ENCODE measurements around the gene PSMB5. TPM values are rescaled to one million over a fixed set of nuclear protein-coding genes. Genes with fewer than 3 reads are reported as not detected.

Gene PSMB5
- total RNA-seq, 2 experiments from 2014 or later = 20.1 to 24.5 TPM

- Histone ChIP-seq H3K4me3 (ENCODE audit: low read length) (no peak overlapping the region), H3K27ac (ENCODE audit: low read depth in 1 of 2, low read length in 2 of 2) (no peak overlapping the region), H3K4me1 (ENCODE audit: insufficient read depth, low read length) (peaks cover 21% of the 10 kb centered on the region), H3K36me3 (ENCODE audit: insufficient read depth, low read length) (peaks cover 75% of the 10 kb centered on the region), H3K9me3 (ENCODE audit: control insufficient read depth in 1 of 2, insufficient read depth in 1 of 2, low read length in 2 of 2) (no peaks in the 10 kb centered on the region), H3K27me3 (ENCODE audit: control insufficient read depth in 1 of 2, insufficient read depth in 2 of 2, low read length in 2 of 2) (no peaks in the 10 kb centered on the region)
- TF ChIP-seq, protein P1, sequence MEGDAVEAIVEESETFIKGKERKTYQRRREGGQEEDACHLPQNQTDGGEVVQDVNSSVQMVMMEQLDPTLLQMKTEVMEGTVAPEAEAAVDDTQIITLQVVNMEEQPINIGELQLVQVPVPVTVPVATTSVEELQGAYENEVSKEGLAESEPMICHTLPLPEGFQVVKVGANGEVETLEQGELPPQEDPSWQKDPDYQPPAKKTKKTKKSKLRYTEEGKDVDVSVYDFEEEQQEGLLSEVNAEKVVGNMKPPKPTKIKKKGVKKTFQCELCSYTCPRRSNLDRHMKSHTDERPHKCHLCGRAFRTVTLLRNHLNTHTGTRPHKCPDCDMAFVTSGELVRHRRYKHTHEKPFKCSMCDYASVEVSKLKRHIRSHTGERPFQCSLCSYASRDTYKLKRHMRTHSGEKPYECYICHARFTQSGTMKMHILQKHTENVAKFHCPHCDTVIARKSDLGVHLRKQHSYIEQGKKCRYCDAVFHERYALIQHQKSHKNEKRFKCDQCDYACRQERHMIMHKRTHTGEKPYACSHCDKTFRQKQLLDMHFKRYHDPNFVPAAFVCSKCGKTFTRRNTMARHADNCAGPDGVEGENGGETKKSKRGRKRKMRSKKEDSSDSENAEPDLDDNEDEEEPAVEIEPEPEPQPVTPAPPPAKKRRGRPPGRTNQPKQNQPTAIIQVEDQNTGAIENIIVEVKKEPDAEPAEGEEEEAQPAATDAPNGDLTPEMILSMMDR (IDR thresholded peaks at IDR 0.05) = no peak
- no peaks in the 10 kb centered on the region for H3K27me3 Mint-ChIP-seq
- DNase-seq = no peak
- H3K27ac Mint-ChIP-seq = no peak overlapping the region
- CTCF ChIA-PET = no interaction called here
- intact Hi-C loops (cut with DNase I, micrococcal nuclease) = loop anchor here (5.0 kb wide), 3 partner anchors 37 to 227 kb away; partner anchors contain the start of gene PPP1R3E (in 1 of the 2)
- H3K4me3 Mint-ChIP-seq = no peak overlapping the region
- no peaks in the 10 kb centered on the region for H3K9me3 Mint-ChIP-seq
- peaks cover 81% of the 10 kb centered on the region for H3K36me3 Mint-ChIP-seq (ENCODE audit: low read depth)
- ATAC-seq (ENCODE audit: poor library complexity) = no peak
- POLR2A ChIA-PET = interaction anchor here (0.6 to 1.0 kb wide), 3 partner anchors 11 to 547 kb away, joined by 3 read pairs; no protein-coding TSS in a partner anchor
- peaks cover 30% of the 10 kb centered on the region for H3K4me1 Mint-ChIP-seq (ENCODE audit: low read depth)
Measured at GRCh38 chr14:23074906-23075305, 40.2 kb upstream of the PSMB5 start.

DNA sequence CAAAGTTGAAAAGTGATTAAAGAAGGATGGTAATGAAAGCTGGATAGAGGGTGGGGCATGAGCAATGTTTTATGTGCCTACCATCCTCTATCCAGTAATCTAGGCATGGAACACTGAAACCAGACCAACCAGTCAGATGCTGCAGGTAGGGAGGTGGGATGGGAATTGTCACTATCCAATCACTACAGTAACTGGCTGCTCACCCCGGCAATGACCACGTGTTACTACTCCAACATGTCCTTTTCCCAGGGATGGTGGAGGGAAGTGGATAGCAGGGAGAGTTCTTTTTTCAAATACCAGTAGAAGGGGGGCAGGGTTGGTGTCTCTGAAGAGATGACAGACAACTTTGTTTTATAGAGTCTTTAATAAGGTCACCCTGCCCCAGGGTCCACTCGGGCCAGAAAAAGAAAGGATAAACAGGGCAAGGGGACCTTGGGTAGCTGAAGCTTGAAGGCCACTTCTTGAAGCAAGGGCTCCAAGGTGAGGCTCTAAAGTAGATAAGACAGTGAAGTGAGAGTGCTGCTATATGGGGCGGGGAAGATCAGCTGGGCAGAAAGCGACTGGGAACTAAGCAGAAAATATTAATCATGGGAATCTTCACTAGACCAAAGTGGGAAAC, 37.3 kb upstream of the PSMB5 start:
- intact Hi-C loops (cut with DNase I, micrococcal nuclease) = loop anchor here (2.0 to 5.0 kb wide), 3 partner anchors 23 to 111 kb away; partner anchors contain the start of genes ACIN1 (in 1 of the 2), C14orf119 (in 1 of the 2) and SLC7A8 (in 1 of the 2)
- POLR2A ChIA-PET = interaction anchor here (0.7 to 4.5 kb wide), 9 partner anchors 9 to 502 kb away, joined by 3 to 35 read pairs (median 5); partner anchors contain the start of genes ACIN1, C14orf119, HOMEZ and MRPL52

GRCh38 chr14:23071244-23071920, 36.7 kb upstream of the PSMB5 start:
- ATAC-seq (ENCODE audit: poor library complexity) (peak; percentile 94), DNase-seq (peak; percentile 63 to 91 (median 73))
- TF ChIP-seq, protein P1 (IDR thresholded peaks at IDR 0.05) = no peak
- Histone ChIP-seq H3K4me1 (ENCODE audit: insufficient read depth, low read length) (peaks cover 36% of the 10 kb centered on the region), H3K36me3 (ENCODE audit: insufficient read depth, low read length) (peaks cover 69% of the 10 kb centered on the region), H3K4me3 (ENCODE audit: low read length) (peak overlapping the region; percentile 67), H3K9me3 (ENCODE audit: control insufficient read depth in 1 of 2, insufficient read depth in 1 of 2, low read length in 2 of 2) (no peaks in the 10 kb centered on the region), H3K27ac (ENCODE audit: low read depth in 1 of 2, low read length in 2 of 2) (peak overlapping the region; percentile 66 to 70), H3K27me3 (ENCODE audit: control insufficient read depth in 1 of 2, insufficient read depth in 2 of 2, low read length in 2 of 2) (no peaks in the 10 kb centered on the region)
- intact Hi-C loops (cut with DNase I, micrococcal nuclease) = loop anchor here (2.0 to 5.0 kb wide), 3 partner anchors 23 to 111 kb away; partner anchors contain the start of genes ACIN1 (in 1 of the 2), C14orf119 (in 1 of the 2) and SLC7A8 (in 1 of the 2)
- peak overlapping the region; percentile 93 for H3K4me3 Mint-ChIP-seq
- peaks cover 43% of the 10 kb centered on the region for H3K4me1 Mint-ChIP-seq (ENCODE audit: low read depth)
- peaks cover 66% of the 10 kb centered on the region for H3K36me3 Mint-ChIP-seq (ENCODE audit: low read depth)
- peak overlapping the region; percentile 84 for H3K27ac Mint-ChIP-seq
- no peaks in the 10 kb centered on the region for H3K9me3 Mint-ChIP-seq
- H3K27me3 Mint-ChIP-seq = no peaks in the 10 kb centered on the region
- POLR2A ChIA-PET = interaction anchor here (0.7 to 4.5 kb wide), 9 partner anchors 9 to 501 kb away, joined by 3 to 35 read pairs (median 5); partner anchors contain the start of genes ACIN1, C14orf119, HOMEZ and MRPL52
- CTCF ChIA-PET = interaction anchor here (1.2 to 2.2 kb wide), 5 partner anchors 13 to 85 kb away, joined by 4 to 7 read pairs (median 6); partner anchors contain the start of genes ACIN1 and C14orf119

More for the DNA sequence above, 37.3 kb upstream of the PSMB5 start:
- H3K36me3 Mint-ChIP-seq (ENCODE audit: low read depth) = peaks cover 66% of the 10 kb centered on the region
- H3K4me1 Mint-ChIP-seq (ENCODE audit: low read depth) = peaks cover 43% of the 10 kb centered on the region
- peaks cover 36% of the 10 kb centered on the region for H3K4me1 ChIP-seq (ENCODE audit: insufficient read depth, low read length)
- TF ChIP-seq, protein P1 (IDR thresholded peaks at IDR 0.05) = no peak
- no peaks in the 10 kb centered on the region for H3K27me3 Mint-ChIP-seq
- ATAC-seq (ENCODE audit: poor library complexity) (no peak), DNase-seq (no peak)
- no peaks in the 10 kb centered on the region for H3K9me3 Mint-ChIP-seq
- H3K36me3 ChIP-seq (ENCODE audit: insufficient read depth, low read length) = peaks cover 69% of the 10 kb centered on the region
- H3K4me3 ChIP-seq (ENCODE audit: low read length) = no peak overlapping the region
- peak overlapping the region; percentile 66 to 70 for H3K27ac ChIP-seq (ENCODE audit: low read depth in 1 of 2, low read length in 2 of 2)
- no peaks in the 10 kb centered on the region for H3K27me3 ChIP-seq (ENCODE audit: control insufficient read depth in 1 of 2, insufficient read depth in 2 of 2, low read length in 2 of 2)
- peak overlapping the region; percentile 93 for H3K4me3 Mint-ChIP-seq
- H3K9me3 ChIP-seq (ENCODE audit: control insufficient read depth in 1 of 2, insufficient read depth in 1 of 2, low read length in 2 of 2) = no peaks in the 10 kb centered on the region
- CTCF ChIA-PET = interaction anchor here (0.7 to 2.2 kb wide), 6 partner anchors 10 to 85 kb away, joined by 4 to 7 read pairs (median 6); partner anchors contain the start of genes ACIN1 and C14orf119
- peak overlapping the region; percentile 84 for H3K27ac Mint-ChIP-seq

Measured in CD4-positive, alpha-beta T cell (primary cell).